Measurements from ENCODE around the gene ARL5B. TPM values are rescaled to one million over a fixed set of nuclear protein-coding genes. Genes with fewer than 3 reads are reported as not detected.

Gene ARL5B
- total RNA-seq, 4 donors from 2014 or later, result 12.4 to 21.5 (median 15.5) TPM

- intact Hi-C loops (cut with DNase I), result no loop called here
- TF ChIP-seq CTCF (IDR thresholded peaks at IDR 0.05), result no peak
- TF ChIP-seq POLR2A (IDR thresholded peaks at IDR 0.05), result no peak
- no peaks in the 10 kb centered on the region for H3K27me3 ChIP-seq
- peaks cover 0 to 3% of the 10 kb centered on the region in 2 donors for H3K4me1 ChIP-seq
- H3K27ac ChIP-seq, result no peak overlapping the region
- DNase-seq, result no peak
- no peaks in the 10 kb centered on the region for H3K9me3 ChIP-seq
- peaks cover 2 to 16% of the 10 kb centered on the region in 2 donors for H3K36me3 ChIP-seq
- H3K4me3 ChIP-seq (replicated peaks in 1 of 3), result no peak overlapping the region
- WGBS, 2 donors, result 80 to 83% methylated on average over 4 of the region's 4 CpGs
Measured at GRCh38 chr10:18675086-18675801, 16.0 kb downstream of the ARL5B start.

DNA sequence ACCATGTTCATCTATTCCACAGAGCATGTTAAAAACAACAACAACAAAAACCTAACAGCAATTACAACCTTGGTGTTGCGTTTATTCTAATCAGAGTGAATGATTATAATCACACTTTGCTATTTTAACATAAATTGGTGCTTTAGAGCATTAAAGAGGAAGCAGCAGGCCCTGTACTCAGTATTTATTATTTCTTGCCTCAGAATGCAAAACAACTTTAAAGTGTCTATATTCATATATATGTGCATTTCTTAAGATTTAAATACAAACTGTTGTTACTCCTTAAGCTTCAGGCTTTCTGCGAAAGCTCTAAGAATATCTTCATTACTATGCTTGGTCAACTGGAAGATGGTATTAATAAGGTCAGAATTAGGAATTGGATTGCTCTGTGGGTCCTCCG lies 21.5 kb downstream of the ARL5B start:
- DNase-seq, result no peak
- WGBS, 2 donors, result 92 to 97% methylated on average over 3 of the region's 3 CpGs
- H3K9me3 ChIP-seq, result no peaks in the 10 kb centered on the region
- TF ChIP-seq CTCF (IDR thresholded peaks at IDR 0.05) (no peak), POLR2A (IDR thresholded peaks at IDR 0.05) (no peak)
- H3K27me3 ChIP-seq, result no peaks in the 10 kb centered on the region
- H3K4me1 ChIP-seq, result no peaks in the 10 kb centered on the region
- H3K36me3 ChIP-seq, result no peaks in the 10 kb centered on the region
- no peak overlapping the region for H3K27ac ChIP-seq
- no peak overlapping the region for H3K4me3 ChIP-seq (replicated peaks in 1 of 3)
- intact Hi-C loops (cut with DNase I), result no loop called here

DNA sequence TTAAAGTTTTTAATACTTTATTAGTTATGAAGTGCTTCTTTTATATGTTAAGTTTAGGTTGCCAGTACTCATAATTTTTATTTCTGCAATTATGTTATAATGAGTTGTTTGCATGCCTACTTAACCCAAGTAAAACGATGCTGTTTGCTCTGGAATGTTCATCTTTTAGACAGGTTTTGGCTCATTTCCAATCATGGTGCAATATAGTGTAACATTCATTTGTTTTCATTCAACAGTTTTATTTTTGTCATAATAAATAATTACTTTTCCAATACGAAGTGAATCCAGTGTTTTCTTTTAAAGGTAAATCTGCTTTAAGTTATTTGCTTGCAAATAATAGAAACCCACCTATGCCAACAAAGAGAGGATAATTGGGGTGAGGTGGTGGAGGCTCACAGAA lies 22.1 kb downstream of the ARL5B start:
- no peaks in the 10 kb centered on the region for H3K36me3 ChIP-seq
- TF ChIP-seq CTCF (IDR thresholded peaks at IDR 0.05) (no peak), POLR2A (IDR thresholded peaks at IDR 0.05) (no peak)
- no peaks in the 10 kb centered on the region for H3K9me3 ChIP-seq
- intact Hi-C loops (cut with DNase I), result no loop called here
- no peaks in the 10 kb centered on the region for H3K27me3 ChIP-seq
- no peak overlapping the region for H3K27ac ChIP-seq
- 38 to 41% methylated on average over 2 of the region's 2 CpGs for WGBS, 2 donors
- no peak for DNase-seq
- H3K4me1 ChIP-seq, result no peaks in the 10 kb centered on the region
- H3K4me3 ChIP-seq (replicated peaks in 1 of 3), result no peak overlapping the region

DNA sequence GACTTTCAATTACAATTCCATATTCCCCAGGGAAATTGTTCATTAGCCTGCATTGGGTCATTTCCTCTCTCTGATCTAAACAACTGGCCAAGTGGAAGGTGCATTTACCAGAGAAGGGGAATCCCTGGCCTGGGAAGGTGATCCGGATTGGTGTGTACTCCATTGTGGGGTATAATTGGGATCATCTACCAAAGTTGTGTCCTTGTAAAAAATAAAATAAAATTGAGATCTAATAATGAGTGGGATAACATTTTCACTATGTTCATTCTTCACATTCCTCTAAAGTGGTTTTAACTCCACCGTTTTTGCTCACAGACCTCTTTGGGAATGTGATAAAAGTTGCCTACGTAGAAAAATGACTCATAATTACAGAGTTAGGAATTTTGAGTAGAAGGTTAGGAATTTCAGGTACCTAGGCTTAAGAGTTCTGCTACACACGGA lies 22.8 kb downstream of the ARL5B start:
- H3K27me3 ChIP-seq, result no peaks in the 10 kb centered on the region
- intact Hi-C loops (cut with DNase I), result no loop called here
- WGBS, 2 donors, result 74 to 79% methylated on average over 4 of the region's 4 CpGs
- no peak for TF ChIP-seq CTCF (IDR thresholded peaks at IDR 0.05)
- no peak for TF ChIP-seq POLR2A (IDR thresholded peaks at IDR 0.05)
- no peaks in the 10 kb centered on the region for H3K36me3 ChIP-seq
- no peaks in the 10 kb centered on the region for H3K9me3 ChIP-seq
- H3K4me3 ChIP-seq (replicated peaks in 1 of 3), result no peak overlapping the region
- H3K27ac ChIP-seq, result no peak overlapping the region
- no peak for DNase-seq
- H3K4me1 ChIP-seq, result no peaks in the 10 kb centered on the region

DNA sequence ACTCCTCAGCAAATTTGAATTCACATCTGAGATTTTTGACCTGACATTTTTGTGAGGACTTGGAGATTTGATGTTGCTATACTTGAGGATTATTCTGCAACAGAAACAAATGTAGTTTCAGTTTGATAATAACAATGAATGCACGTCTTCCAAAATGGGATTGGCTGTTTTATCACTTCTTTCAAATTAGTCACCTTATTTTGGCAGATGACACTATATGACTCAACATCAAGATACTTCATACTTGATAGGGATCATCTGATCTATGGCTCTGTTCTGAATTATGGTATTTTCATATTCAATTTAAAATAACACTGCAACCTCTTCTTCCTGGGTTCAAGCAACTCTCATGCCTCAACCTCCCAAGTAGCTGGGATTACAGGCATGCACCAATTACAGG lies 24.2 kb downstream of the ARL5B start:
- DNase-seq, result no peak
- Histone ChIP-seq H3K9me3 (no peaks in the 10 kb centered on the region), H3K27ac (no peak overlapping the region), H3K27me3 (no peaks in the 10 kb centered on the region), H3K4me1 (no peaks in the 10 kb centered on the region), H3K4me3 (replicated peaks in 1 of 3) (no peak overlapping the region), H3K36me3 (no peaks in the 10 kb centered on the region)
- intact Hi-C loops (cut with DNase I), result no loop called here
- 61 to 86% methylated on average over 1 of the region's 1 CpG for WGBS, 2 donors
- no peak for TF ChIP-seq CTCF (IDR thresholded peaks at IDR 0.05)
- no peak for TF ChIP-seq POLR2A (IDR thresholded peaks at IDR 0.05)

Data from thyroid gland (tissue), 4 donors.